ENCODE data around the gene KRTAP5-9.
"Not testable (repeated sequence)": the region's sequence is repeated elsewhere in the genome, so short reads cannot be mapped to it uniquely, and the experiment has no call there.

KRTAP5-9 gene

DNA sequence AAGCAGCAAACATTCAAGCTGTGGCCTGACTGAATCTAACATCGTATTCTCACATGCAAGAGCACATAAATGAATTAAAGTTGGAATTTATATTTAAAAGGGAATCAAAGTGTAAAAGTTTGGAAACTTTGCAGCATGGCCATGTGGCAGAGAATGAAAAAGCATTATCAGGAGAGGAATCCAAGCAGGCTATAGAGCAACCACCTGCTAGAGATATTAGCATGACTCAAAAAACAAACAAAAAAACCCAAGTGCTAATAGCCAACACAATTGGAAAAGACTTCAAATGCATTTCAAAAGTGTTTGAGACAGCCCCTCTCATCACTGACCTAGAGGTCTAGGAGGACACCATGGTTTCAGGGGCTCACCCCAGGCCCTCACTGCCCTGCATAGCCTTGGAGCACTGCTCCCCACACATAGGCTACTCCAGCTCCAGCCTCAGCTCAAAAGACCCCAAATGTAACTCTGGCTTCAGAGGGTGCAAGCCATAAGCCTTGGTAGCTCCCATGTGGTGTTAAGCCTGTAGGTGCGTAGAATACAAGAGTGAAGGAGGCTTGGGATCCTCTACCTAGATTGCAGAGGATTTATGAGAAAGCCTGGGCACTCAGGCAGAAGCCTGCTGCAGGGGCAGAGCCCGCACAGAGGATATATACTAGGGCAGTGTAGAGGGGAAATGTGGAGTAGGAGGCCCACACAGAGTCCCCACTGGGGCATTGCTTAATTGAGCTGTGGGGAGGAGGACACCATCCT, 22.9 kb upstream of the KRTAP5-9 start:
- no peak for TF ChIP-seq ZNF274 (IDR thresholded peaks at IDR 0.05; ENCODE audit: low read depth, low read length)

DNA sequence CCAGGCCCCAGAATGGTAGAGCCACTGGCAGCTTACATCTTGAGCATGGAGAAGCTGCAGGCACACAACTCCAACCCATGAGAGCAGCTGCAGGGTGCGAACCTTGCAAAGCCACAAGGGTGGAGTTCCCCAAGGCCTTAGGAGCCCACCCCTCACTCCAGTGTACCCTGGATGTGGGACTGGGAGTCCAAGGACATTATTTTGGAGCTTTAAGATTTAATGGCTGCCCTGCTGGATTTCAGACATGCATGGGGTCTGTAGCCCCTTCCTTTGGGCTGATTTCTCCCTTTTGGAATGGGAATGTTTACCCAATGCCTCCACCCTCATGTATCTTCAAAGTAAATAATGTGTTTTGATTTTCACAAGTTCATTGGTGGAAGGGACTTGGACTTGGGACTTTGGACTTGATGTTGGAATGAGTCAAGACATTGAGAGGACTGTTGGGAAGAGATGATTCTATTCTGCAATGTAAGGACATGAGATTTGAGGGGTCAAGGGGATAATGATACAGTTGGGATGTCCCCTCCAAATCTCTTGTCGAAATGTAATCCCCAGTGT, 22.2 kb upstream of the KRTAP5-9 start:
- no peak for TF ChIP-seq ZNF274 (IDR thresholded peaks at IDR 0.05; ENCODE audit: low read depth, low read length)
- no peak overlapping the region for H3K4me3 ChIP-seq (ENCODE audit: low read length)

More for the DNA sequence above, 22.9 kb upstream of the KRTAP5-9 start:
- H3K4me3 ChIP-seq (ENCODE audit: low read length) = no peak overlapping the region

DNA sequence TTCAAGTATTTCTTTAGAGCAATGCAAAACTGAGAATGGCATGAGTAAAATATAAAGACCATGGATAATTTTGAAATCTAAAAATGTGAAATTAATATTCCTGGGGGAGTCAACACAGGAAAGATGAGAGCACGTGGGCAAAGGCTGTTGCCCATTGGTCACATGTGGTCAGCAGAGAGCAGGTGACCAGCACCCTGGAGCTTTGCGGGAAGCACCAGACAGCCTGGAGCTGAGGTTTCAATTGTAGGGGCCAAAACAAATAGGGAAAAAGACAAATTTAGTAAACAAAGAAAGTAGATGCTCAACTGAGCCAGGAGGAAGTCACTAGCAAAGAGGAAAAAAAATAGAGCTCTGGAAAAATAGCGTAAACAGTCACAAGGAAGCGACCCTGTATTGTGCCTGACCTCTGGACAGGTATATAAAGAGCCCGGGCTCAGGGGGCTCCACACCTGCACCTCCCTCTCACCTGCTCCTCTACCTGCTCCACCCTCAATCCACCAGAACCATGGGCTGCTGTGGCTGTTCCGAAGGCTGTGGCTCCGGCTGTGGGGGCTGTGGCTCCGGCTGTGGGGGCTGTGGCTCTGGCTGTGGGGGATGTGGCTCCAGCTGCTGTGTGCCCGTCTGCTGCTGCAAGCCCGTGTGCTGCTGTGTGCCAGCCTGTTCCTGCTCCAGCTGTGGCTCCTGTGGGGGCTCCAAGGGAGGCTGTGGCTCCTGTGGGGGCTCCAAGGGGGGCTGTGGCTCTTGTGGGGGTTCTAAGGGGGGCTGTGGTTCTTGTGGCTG, 21.2 kb upstream of the KRTAP5-9 start, which contains the start of gene KRTAP5-7:
KRTAP5-7 (plus strand) TSS at position 472 of the 780 bp plus-strand sequence; CDS start at position 506, 34 bp downstream.
- not testable (repeated sequence) for H3K4me3 ChIP-seq (ENCODE audit: low read length)

DNA sequence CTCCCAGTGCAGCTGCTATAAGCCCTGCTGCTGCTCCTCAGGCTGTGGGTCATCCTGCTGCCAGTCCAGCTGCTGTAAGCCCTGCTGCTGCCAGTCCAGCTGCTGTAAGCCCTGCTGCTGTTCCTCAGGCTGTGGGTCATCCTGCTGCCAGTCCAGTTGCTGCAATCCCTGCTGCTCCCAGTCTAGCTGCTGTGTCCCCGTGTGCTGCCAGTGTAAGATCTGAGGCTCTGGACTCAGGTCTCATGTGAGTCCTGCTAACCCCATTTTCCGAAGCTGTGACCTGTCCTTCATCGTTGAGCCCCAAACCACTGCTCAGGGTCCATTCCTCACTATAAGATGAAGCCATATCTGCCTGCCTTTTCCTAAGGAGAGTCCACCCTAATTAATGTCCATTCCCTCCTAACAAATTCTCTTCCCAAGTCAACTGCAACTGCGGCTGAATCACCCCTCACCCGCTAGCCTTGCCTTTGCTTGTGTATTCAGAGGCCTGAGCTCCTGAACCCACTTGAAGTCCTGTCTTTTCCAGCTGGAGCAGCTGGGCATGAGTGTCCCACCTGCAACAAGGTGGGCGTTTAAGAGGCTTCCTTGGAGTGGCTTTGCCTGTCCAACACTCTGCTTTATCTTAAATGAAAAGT, 20.5 kb upstream of the KRTAP5-9 start:
- no peak for TF ChIP-seq ZNF274 (IDR thresholded peaks at IDR 0.05; ENCODE audit: low read depth, low read length)
- H3K4me3 ChIP-seq (ENCODE audit: low read length) = no peak overlapping the region

GRCh38 chr11:71530602-71531001, 17.6 kb upstream of the KRTAP5-9 start:
- no peak for TF ChIP-seq ZNF274 (IDR thresholded peaks at IDR 0.05; ENCODE audit: low read depth, low read length)

GRCh38 chr11:71532036-71532610, 16.1 kb upstream of the KRTAP5-9 start:
- H3K4me3 ChIP-seq (ENCODE audit: low read length) = no peak overlapping the region
- no peak for TF ChIP-seq ZNF274 (IDR thresholded peaks at IDR 0.05; ENCODE audit: low read depth, low read length)

More at GRCh38 chr11:71530602-71531001, 17.6 kb upstream of the KRTAP5-9 start:
- no peak overlapping the region for H3K4me3 ChIP-seq (ENCODE audit: low read length)

- H3K4me3 ChIP-seq (ENCODE audit: low read length) = not testable (repeated sequence)
Observed at GRCh38 chr11:71534711-71535608, 13.3 kb upstream of the KRTAP5-9 start.

DNA sequence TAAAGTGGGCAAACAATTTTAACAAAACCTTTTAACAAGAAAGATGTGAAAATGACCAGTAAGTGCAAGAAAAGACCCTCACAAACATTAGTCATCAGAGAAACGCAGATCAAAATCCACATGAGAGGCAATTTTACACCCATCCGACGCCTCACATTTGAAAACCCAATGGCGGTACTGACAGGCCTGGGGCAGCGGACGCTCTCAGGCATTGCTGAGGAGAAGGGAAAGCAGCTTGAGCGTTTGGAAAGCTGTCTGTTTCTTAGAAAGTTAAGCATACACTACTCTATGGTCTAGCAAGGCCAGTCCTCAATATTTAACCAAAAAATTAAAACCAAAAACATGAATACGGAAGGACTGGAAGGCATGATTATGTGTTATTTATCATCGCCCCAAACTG, 12.4 kb upstream of the KRTAP5-9 start:
- no peak overlapping the region for H3K4me3 ChIP-seq (ENCODE audit: low read length)
- no peak for TF ChIP-seq ZNF274 (IDR thresholded peaks at IDR 0.05; ENCODE audit: low read depth, low read length)

DNA sequence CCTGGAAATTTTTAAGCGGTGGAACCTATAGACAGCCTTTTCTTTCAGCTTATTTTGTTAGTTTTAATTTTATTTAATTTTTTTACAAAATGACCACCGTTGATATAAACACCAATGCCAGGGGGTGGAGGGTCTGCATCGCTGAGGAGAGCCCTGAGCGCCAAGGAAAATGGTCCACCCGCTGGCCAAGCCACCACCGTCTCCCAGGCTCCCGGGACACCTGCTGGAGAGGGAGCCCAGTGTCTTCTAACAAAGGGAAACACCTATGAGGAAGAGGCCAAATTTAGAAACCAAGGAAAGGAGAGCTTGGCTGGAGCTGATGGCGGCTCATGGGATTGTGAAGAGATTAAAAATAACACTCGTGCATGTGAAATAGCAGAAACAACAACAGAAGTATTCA, 10.7 kb upstream of the KRTAP5-9 start:
- H3K4me3 ChIP-seq (ENCODE audit: low read length) = no peak overlapping the region
- TF ChIP-seq ZNF274 (IDR thresholded peaks at IDR 0.05; ENCODE audit: low read depth, low read length) = no peak

- not testable (repeated sequence) for H3K4me3 ChIP-seq (ENCODE audit: low read length)
Observed at GRCh38 chr11:71537977-71538665, 10.1 kb upstream of the KRTAP5-9 start, which contains the start of gene KRTAP5-8. TSS of gene KRTAP5-8 (plus strand) at chr11:71538025. CDS start at chr11:71538056, 31 bp downstream.

DNA sequence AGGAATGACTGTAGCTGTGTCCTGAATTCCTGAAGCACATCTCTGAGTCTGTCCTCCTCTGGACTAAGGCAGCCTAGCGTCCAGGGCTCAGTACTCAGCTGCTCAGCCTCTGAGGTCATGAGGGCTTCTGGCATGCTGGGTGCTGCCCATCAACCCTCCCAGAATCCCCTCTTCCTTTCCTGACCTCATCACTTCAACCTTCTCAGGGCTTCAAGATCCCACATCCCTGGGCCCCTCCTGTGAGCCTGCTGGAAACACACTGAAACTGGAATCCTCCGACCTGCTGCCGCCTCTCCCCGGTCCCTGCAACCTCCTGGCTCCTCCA, 9.6 kb upstream of the KRTAP5-9 start:
- no peak for TF ChIP-seq ZNF274 (IDR thresholded peaks at IDR 0.05; ENCODE audit: low read depth, low read length)
- H3K4me3 ChIP-seq (ENCODE audit: low read length) = no peak overlapping the region

DNA sequence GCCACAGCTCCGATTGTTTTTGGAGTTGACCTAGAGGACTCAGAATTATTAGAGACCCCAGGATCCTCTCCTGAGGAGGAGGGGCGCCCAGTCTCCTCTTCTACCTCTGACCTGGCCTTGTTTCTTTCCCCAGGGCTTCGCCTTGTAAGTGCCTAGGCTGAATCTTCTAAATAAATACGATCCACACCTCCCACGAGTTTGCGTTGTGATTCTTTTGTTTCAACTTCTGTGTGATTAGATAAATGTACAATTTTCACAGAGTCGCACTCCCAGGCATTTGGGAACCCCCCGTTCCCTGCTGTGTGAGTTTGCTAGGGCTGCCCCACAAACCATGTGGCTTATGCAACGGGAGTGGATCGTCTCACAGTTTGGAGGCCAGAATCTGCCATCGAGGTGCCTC, 9.2 kb upstream of the KRTAP5-9 start:
- TF ChIP-seq ZNF274 (IDR thresholded peaks at IDR 0.05; ENCODE audit: low read depth, low read length) = no peak
- H3K4me3 ChIP-seq (ENCODE audit: low read length) = no peak overlapping the region

- H3K4me3 ChIP-seq (ENCODE audit: low read length) = not testable (repeated sequence)
Observed at GRCh38 chr11:71539971-71540370, 8.2 kb upstream of the KRTAP5-9 start.

DNA sequence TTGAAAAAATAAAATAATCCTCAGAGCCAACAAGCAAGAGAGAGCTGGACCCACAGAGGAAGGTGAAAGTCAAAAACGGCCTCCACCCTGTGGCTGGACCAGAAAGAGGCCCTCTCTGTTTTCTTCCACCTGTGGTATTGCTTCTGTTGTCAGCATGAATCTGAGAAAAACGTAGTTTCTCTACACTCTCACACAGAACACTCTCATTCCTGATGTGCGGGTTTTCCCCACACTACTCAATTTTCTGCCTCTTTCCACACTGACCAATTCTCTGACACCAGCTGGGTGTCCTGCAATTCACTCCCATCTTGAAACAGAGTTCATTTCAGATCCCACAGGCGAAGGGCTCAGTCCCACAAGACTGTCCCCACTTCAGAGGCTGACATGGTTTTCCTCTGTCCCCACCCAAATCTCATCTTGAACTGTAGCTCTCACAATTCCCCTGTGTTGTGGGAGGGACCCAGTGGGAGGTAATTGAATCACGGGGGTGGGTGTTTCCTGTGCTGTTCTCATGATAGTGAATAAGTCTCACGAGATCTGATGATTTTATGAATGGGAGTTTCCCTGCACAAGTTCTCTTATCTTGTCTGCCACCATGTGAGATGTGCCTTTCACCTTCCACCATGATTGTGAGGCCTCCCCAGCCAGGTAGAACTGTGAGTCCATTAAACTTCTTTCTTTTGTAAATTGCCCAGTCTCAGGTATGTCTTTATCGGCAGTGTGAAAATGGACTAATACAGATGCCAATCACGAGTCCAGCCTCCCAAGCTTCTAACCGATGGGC, 7.5 kb upstream of the KRTAP5-9 start:
- H3K4me3 ChIP-seq (ENCODE audit: low read length) = not testable (repeated sequence)

Measured in GM08714 (cell line).